ENCODE data around the gene SLC1A5. TPM values are rescaled to one million over a fixed set of nuclear protein-coding genes. Genes with fewer than 3 reads are reported as not detected.

The SLC1A5 gene
- total RNA-seq, 1 experiment from 2014 or later = 116 TPM

- Histone ChIP-seq H3K4me1 (ENCODE audit: low read length) (peaks cover 31% of the 10 kb centered on the region), H3K79me2 (ENCODE audit: low read length) (peaks cover 59% of the 10 kb centered on the region), H4K20me1 (ENCODE audit: insufficient read depth, low read depth, low read length) (peaks cover 36% of the 10 kb centered on the region), H3K27me3 (ENCODE audit: low read length) (no peaks in the 10 kb centered on the region), H3K9me2 (replicated peaks; ENCODE audit: insufficient read depth, low read length) (no peaks in the 10 kb centered on the region), H3K36me3 (ENCODE audit: insufficient read depth, low read length) (peaks cover 5% of the 10 kb centered on the region), H3K4me3 (ENCODE audit: low read length) (peak within 1 kb of the TSS; percentile 98), H3K27ac (ENCODE audit: low read length) (peak within 1 kb of the TSS; percentile 67), H3K9me3 (ENCODE audit: low read length) (no peaks in the 10 kb centered on the region), H3K4me2 (ENCODE audit: low read depth, low read length, poor library complexity, severe bottlenecking) (peak within 1 kb of the TSS; percentile 96), H3K9ac (ENCODE audit: low read length) (peak within 1 kb of the TSS; percentile 95), H2AFZ (ENCODE audit: low read length) (peak within 1 kb of the TSS; percentile 83; the same call in 1 of the 2 replicates)
- DNase-seq = peak; percentile 87
Measured at GRCh38 chr19:46746281-46747057, 41.9 kb downstream of the SLC1A5 start, which contains the start of gene STRN4. Gene STRN4, minus strand, starts transcription at chr19:46746450. Its CDS starts 20 bp downstream, at chr19:46746430.

GRCh38 chr19:46745521-46746280 lies 42.7 kb downstream of the SLC1A5 start, which contains the start of gene FKRP:
Gene FKRP, plus strand, starts transcription at chr19:46746057. Its CDS starts 9,394 bp downstream, at chr19:46755451.
- H2AFZ ChIP-seq (ENCODE audit: low read length) = peak within 1 kb of the TSS; percentile 83; the same call in 1 of the 2 replicates
- peaks cover 31% of the 10 kb centered on the region for H3K4me1 ChIP-seq (ENCODE audit: low read length)
- H3K79me2 ChIP-seq (ENCODE audit: low read length) = peaks cover 67% of the 10 kb centered on the region
- H3K9ac ChIP-seq (ENCODE audit: low read length) = peak within 1 kb of the TSS; percentile 95
- peaks cover 5% of the 10 kb centered on the region for H3K36me3 ChIP-seq (ENCODE audit: insufficient read depth, low read length)
- DNase-seq = peak; percentile 61
- H3K4me2 ChIP-seq (ENCODE audit: low read depth, low read length, poor library complexity, severe bottlenecking) = peak within 1 kb of the TSS; percentile 96
- H3K27ac ChIP-seq (ENCODE audit: low read length) = peak within 1 kb of the TSS; percentile 67
- no peaks in the 10 kb centered on the region for H3K9me3 ChIP-seq (ENCODE audit: low read length)
- H3K4me3 ChIP-seq (ENCODE audit: low read length) = peak within 1 kb of the TSS; percentile 98
- H4K20me1 ChIP-seq (ENCODE audit: insufficient read depth, low read depth, low read length) = peaks cover 44% of the 10 kb centered on the region
- no peaks in the 10 kb centered on the region for H3K9me2 ChIP-seq (replicated peaks; ENCODE audit: insufficient read depth, low read length)
- H3K27me3 ChIP-seq (ENCODE audit: low read length) = no peaks in the 10 kb centered on the region

GRCh38 chr19:46745030-46745429 lies 43.4 kb downstream of the SLC1A5 start:
- H3K36me3 ChIP-seq (ENCODE audit: insufficient read depth, low read length) = peaks cover 5% of the 10 kb centered on the region
- peak overlapping the region; percentile 95 for H3K9ac ChIP-seq (ENCODE audit: low read length)
- peak overlapping the region; percentile 98 for H3K4me3 ChIP-seq (ENCODE audit: low read length)
- peaks cover 31% of the 10 kb centered on the region for H3K4me1 ChIP-seq (ENCODE audit: low read length)
- H4K20me1 ChIP-seq (ENCODE audit: insufficient read depth, low read depth, low read length) = peaks cover 49% of the 10 kb centered on the region
- peak overlapping the region; percentile 84 for H3K4me2 ChIP-seq (ENCODE audit: low read depth, low read length, poor library complexity, severe bottlenecking)
- no peaks in the 10 kb centered on the region for H3K9me3 ChIP-seq (ENCODE audit: low read length)
- peak overlapping the region; percentile 67 for H3K27ac ChIP-seq (ENCODE audit: low read length)
- H2AFZ ChIP-seq (ENCODE audit: low read length) = no peak overlapping the region
- H3K79me2 ChIP-seq (ENCODE audit: low read length) = peaks cover 74% of the 10 kb centered on the region
- DNase-seq = no peak
- H3K9me2 ChIP-seq (replicated peaks; ENCODE audit: insufficient read depth, low read length) = no peaks in the 10 kb centered on the region
- H3K27me3 ChIP-seq (ENCODE audit: low read length) = no peaks in the 10 kb centered on the region

- peak overlapping the region; percentile 95 for H3K9ac ChIP-seq (ENCODE audit: low read length)
- H2AFZ ChIP-seq (ENCODE audit: low read length) = no peak overlapping the region
- H3K9me3 ChIP-seq (ENCODE audit: low read length) = no peaks in the 10 kb centered on the region
- peaks cover 5% of the 10 kb centered on the region for H3K36me3 ChIP-seq (ENCODE audit: insufficient read depth, low read length)
- H3K4me1 ChIP-seq (ENCODE audit: low read length) = peaks cover 31% of the 10 kb centered on the region
- H3K27me3 ChIP-seq (ENCODE audit: low read length) = no peaks in the 10 kb centered on the region
- H4K20me1 ChIP-seq (ENCODE audit: insufficient read depth, low read depth, low read length) = peaks cover 55% of the 10 kb centered on the region
- no peaks in the 10 kb centered on the region for H3K9me2 ChIP-seq (replicated peaks; ENCODE audit: insufficient read depth, low read length)
- peaks cover 83% of the 10 kb centered on the region for H3K79me2 ChIP-seq (ENCODE audit: low read length)
- no peak overlapping the region for H3K27ac ChIP-seq (ENCODE audit: low read length)
- DNase-seq = no peak
- H3K4me2 ChIP-seq (ENCODE audit: low read depth, low read length, poor library complexity, severe bottlenecking) = peak overlapping the region; percentile 84
- H3K4me3 ChIP-seq (ENCODE audit: low read length) = peak overlapping the region; percentile 98
Measured at GRCh38 chr19:46744005-46744691, 44.2 kb downstream of the SLC1A5 start.

GRCh38 chr19:46742926-46743480 lies 45.4 kb downstream of the SLC1A5 start:
- H4K20me1 ChIP-seq (ENCODE audit: insufficient read depth, low read depth, low read length) = peaks cover 63% of the 10 kb centered on the region
- peaks cover 7% of the 10 kb centered on the region for H3K36me3 ChIP-seq (ENCODE audit: insufficient read depth, low read length)
- no peaks in the 10 kb centered on the region for H3K27me3 ChIP-seq (ENCODE audit: low read length)
- peaks cover 31% of the 10 kb centered on the region for H3K4me1 ChIP-seq (ENCODE audit: low read length)
- H3K9ac ChIP-seq (ENCODE audit: low read length) = no peak overlapping the region
- no peaks in the 10 kb centered on the region for H3K9me2 ChIP-seq (replicated peaks; ENCODE audit: insufficient read depth, low read length)
- no peak overlapping the region for H2AFZ ChIP-seq (ENCODE audit: low read length)
- no peak for DNase-seq
- no peaks in the 10 kb centered on the region for H3K9me3 ChIP-seq (ENCODE audit: low read length)
- H3K4me2 ChIP-seq (ENCODE audit: low read depth, low read length, poor library complexity, severe bottlenecking) = no peak overlapping the region
- no peak overlapping the region for H3K4me3 ChIP-seq (ENCODE audit: low read length)
- no peak overlapping the region for H3K27ac ChIP-seq (ENCODE audit: low read length)
- peaks cover 94% of the 10 kb centered on the region for H3K79me2 ChIP-seq (ENCODE audit: low read length)

- H4K20me1 ChIP-seq (ENCODE audit: insufficient read depth, low read depth, low read length) = peaks cover 70% of the 10 kb centered on the region
Measured at GRCh38 chr19:46741447-46741846, 46.9 kb downstream of the SLC1A5 start.

GRCh38 chr19:46739290-46739771 lies 49.1 kb downstream of the SLC1A5 start:
- H3K4me2 ChIP-seq (ENCODE audit: low read depth, low read length, poor library complexity, severe bottlenecking) = no peak overlapping the region
- H3K4me1 ChIP-seq (ENCODE audit: low read length) = peaks cover 11% of the 10 kb centered on the region
- no peaks in the 10 kb centered on the region for H3K27me3 ChIP-seq (ENCODE audit: low read length)
- H3K9me3 ChIP-seq (ENCODE audit: low read length) = no peaks in the 10 kb centered on the region
- H3K27ac ChIP-seq (ENCODE audit: low read length) = no peak overlapping the region
- peaks cover 7% of the 10 kb centered on the region for H3K36me3 ChIP-seq (ENCODE audit: insufficient read depth, low read length)
- H3K79me2 ChIP-seq (ENCODE audit: low read length) = peaks cover 83% of the 10 kb centered on the region
- no peak overlapping the region for H3K4me3 ChIP-seq (ENCODE audit: low read length)
- DNase-seq = no peak
- no peak overlapping the region for H2AFZ ChIP-seq (ENCODE audit: low read length)
- H3K9ac ChIP-seq (ENCODE audit: low read length) = no peak overlapping the region
- no peaks in the 10 kb centered on the region for H3K9me2 ChIP-seq (replicated peaks; ENCODE audit: insufficient read depth, low read length)
- H4K20me1 ChIP-seq (ENCODE audit: insufficient read depth, low read depth, low read length) = peaks cover 57% of the 10 kb centered on the region

More at GRCh38 chr19:46741447-46741846, 46.9 kb downstream of the SLC1A5 start:
- Histone ChIP-seq H3K79me2 (ENCODE audit: low read length) (peaks cover 96% of the 10 kb centered on the region), H3K4me2 (ENCODE audit: low read depth, low read length, poor library complexity, severe bottlenecking) (no peak overlapping the region), H3K4me1 (ENCODE audit: low read length) (peaks cover 18% of the 10 kb centered on the region), H3K36me3 (ENCODE audit: insufficient read depth, low read length) (peaks cover 7% of the 10 kb centered on the region), H3K4me3 (ENCODE audit: low read length) (no peak overlapping the region), H2AFZ (ENCODE audit: low read length) (no peak overlapping the region), H3K9me2 (replicated peaks; ENCODE audit: insufficient read depth, low read length) (no peaks in the 10 kb centered on the region), H3K27me3 (ENCODE audit: low read length) (no peaks in the 10 kb centered on the region), H3K27ac (ENCODE audit: low read length) (no peak overlapping the region), H3K9ac (ENCODE audit: low read length) (no peak overlapping the region), H3K9me3 (ENCODE audit: low read length) (no peaks in the 10 kb centered on the region)
- DNase-seq = no peak
